HCEC 1CT (cell line): ENCODE data around the gene TNFRSF14.

Experiments
- DNase-seq: peaks from one replicate; pipeline ENCODE4 v3.0.0-alpha.2; 2017

The TNFRSF14 gene

DNA sequence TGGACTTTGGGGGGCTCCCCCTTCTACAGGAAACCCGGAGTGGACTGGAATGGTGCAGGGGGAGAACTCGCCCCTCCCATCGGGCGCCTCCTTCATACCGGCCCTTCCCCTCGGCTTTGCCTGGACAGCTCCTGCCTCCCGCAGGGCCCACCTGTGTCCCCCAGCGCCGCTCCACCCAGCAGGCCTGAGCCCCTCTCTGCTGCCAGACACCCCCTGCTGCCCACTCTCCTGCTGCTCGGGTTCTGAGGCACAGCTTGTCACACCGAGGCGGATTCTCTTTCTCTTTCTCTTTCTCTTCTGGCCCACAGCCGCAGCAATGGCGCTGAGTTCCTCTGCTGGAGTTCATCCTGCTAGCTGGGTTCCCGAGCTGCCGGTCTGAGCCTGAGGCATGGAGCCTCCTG, at the start of gene TNFRSF14:
Gene TNFRSF14, plus strand, starts transcription at position 95 of the 401 bp plus-strand sequence. Its CDS starts 294 bp downstream, at position 389.
- peak; percentile 22 for DNase-seq

DNA sequence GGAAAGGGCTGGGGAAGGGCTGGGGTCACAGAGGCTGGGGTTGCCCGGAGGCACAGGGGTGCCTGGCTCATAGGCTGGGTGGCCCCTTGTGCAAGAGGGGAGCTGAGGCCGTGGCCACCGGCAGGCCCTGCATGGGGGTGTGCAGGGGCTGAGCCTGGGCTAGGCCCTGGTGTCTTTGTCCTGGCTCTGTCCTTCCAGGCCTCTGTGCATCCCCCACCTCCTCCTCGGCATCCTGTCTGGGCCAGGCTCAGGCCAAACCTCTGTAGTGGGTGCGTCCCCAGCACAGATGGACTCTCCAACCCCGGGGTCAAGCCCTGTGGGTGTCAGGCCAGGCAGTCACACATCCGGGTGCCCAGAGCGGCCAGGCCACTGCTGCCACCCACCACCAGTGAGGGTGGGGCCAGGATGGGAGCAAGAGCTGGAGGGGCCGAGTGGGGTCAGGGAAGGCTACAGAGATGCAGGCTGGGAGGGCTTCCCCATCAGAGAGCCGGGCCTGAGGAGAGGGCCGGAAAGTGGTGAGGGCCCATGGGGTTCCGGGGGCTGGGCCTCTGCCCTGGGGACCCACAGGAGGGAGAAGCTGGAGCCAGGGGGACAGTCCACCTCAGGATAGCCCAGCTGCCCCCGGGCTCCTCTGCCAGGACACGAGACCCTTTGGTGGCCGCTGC, 49.1 kb upstream of the TNFRSF14 start:
- DNase-seq: no peak

DNA sequence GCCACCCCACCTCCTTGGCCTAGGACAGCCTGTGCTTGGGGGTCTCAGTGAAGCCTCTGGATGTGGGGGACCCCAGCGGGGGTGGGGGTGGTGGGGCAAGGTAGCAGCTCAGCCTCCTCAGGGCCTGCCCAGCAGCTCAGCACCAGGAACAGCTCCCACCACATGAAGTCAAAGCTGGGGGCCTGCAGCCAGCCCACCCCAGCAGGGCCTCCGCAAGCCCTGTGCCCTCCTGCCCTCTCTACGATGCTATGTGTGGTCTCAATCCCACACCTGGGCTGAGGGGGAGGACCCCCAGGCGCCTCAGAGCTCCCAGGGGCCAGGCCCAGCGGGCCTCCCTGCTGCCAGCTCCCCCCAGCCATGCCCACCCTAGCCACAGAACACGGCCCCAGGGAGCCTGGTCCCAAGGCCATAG, 48.4 kb upstream of the TNFRSF14 start:
- no peak for DNase-seq

DNA sequence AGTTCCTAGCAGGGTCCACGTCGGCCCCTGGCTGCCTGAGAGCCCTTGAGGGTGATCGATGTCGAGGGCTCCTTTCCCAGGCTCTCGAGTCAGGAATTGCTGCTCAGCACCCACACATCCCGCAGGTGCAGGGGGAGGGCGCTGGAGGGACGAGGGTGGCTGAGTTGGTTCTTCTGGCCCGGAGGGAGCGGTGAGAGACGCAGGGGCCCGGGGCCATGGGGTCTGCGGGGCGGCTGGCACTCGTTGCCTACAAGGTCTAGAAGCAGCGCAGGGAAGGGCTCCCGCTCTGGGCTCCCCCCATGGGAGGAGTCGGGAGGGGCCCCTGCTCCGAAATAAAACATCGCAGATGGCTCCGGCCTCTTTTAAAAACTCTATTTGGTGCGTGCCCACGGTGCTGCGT, 48.0 kb upstream of the TNFRSF14 start:
- no peak for DNase-seq

DNA sequence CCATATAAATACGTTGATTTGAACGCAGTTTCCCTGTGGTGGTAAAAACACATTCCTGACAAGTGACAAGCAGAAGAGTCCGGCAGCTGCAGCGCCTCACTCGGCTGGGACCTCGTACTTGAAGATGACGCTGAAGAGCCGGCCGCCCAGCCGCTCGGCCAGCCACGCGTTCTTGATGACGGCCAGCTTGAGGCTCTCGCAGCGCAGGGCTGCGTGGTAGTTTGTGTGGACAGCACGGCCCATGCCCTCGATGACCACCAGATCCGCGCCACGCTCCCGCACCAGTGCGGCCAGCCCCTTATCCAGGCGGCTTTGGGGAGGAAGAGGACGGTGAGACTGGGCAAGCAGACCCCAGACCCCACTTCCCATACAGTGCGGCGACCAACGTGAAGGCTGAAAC, 47.4 kb upstream of the TNFRSF14 start:
- no peak for DNase-seq

DNA sequence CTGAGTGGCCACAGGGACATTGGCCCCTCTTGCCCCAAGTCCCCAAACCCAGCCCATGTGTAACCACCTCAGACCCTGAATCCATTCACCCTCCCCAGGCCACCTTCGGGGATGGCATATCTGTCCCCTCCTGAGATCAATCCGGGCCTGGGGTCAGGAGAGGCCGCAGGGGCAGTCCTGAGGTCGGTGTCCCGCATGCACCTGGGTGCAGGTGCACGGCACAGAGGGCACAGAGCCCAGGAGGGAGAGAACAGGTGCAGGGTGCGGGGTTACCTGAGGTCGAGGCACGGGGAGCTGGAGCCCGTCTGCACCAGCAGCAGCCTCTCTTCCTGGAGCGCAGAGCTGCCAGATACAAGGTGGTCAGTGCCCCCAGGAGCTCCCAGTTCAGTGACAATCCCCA, 46.6 kb upstream of the TNFRSF14 start:
- DNase-seq: no peak

DNA sequence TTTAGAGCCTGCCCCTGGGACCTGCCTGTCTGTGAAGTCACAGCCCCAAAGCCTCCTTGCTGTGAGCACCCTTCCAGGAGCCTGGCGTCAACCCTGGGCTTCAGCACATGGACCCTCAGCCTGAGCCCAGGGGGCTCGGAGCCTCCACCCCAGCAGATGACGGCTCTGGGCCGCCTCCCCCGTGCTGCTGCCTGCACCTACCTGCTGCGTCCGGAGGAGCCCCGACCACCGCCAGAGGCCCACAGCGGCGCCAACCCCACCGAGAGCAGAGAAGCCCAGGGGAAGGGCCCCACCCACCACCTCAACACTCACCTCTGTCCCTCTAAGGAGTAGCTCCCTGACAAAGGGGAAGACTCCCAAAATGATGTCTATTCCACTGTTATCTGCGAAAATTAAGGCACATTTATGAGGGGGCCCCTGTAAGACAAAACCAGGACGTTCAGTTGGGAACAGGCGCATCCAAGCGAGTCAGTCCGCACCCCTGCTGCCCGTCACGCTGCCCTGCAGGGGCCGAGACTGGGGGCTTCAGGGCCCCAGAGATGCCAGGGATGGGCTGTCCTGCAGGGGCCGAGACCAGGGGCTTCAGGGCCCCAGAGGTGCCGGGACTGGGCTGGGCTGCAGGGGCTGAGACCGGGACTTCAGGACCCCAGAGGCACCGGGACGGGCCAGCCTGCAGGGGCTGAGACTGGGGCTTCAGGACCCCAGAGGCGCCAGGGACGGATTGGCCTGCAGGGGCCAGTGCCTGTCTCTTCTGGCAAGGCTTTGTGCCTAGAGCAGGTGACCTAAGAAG, 45.6 kb upstream of the TNFRSF14 start:
- DNase-seq: no peak

DNA sequence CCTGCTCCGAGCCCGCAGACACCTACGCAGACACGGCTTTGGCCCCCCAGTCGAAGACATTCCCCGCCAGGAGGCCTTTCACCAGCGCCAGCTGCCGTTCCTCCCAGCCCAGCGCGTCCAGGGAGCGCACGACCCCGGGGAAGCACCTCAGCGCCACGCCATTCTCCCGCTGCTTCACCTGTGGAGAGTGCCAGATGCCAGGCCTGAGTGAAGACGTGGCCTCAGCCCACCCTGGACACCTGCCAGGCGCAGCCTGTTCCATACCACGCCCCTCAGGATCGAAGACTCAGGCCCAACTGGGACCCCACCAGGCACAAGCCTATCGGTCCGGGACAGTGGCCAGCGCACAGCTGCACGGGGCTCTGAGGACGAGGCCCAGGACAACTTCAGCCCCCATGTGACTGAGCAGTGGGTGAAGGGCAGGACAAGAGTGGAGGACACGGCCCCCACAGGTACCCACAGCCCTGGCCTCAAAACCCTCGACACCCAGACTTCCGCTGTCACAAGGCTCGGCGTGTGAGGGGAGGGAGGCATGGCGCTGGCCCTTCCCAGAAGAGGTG, 43.2 kb upstream of the TNFRSF14 start:
- no peak for DNase-seq

DNA sequence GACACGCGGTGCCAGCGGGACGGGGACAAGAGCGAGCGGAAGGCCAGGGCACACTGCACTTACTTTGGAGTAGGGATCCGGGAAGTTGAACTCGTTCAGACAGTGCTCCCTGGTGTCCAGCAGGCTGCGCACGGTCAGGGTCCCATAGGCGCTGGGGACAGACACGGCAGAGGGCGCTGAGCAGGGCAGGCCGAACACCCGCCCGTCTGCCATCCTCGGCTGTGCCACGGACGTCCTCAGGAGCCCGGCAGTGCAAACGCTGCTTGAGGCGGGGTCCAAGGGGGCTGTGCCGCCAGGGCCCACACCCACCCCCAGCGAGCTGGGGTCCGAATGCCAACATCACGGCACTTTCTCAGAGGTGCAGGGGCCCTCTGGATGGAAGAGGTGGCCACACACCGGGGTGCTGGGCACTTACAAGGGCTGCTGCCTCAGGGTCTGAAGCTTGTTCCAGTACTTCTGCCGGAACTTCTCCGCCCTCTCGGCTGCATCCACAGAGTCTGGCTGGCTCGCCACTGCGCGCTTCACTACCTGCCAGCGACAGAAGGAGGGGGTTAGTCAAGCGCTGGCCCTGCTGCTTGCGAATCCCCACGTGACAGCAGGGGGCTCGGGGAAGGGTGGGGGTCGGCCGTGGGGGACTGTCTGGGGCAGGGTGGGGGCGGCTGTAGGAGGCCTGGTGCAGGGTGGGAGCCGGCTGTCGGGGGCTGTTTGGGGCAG, 42.1 kb upstream of the TNFRSF14 start:
- no peak for DNase-seq

DNA sequence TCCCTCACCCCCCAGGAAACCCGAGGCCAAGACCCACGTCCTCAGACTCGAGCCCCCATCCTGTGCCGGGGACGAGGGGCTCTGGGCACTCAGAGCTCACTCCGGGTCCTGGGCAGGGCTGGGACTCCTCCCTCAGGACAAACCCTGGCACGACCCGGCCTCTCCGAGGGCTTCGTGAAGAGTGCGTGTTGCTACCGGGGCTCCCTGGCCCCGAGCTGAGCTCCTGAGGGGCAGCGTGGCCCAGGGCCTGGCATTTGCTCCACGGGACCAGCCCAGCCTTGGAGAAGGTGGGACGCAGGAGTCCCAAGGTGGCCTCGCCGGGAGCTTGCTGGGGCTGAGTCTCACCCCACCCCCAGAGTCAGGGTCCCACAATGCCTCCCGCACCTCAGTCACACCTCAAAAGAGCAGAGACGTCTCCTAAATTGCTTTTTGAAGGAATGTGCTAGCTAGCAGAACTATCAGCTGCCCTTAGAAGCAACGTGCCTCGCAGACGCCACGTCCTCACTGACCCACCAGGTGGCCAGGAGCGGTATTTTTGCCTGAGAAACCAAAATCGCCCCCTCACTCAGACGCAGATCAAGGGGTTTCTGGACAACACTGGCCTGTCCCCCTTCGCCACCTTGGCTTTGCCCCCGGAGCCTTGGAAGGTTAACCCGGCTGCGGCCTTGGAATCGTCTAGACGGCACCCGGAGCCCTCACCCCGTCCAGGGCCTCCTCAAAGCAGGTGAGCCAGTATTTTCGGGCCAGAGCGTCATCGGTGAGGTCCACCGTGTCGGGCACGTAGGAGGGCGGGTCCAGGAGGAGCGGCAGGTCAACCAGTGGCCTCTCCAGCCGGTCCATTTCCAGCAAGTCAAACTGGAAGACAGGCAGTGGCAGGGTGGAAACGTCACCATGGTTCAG, 41.1 kb upstream of the TNFRSF14 start:
- DNase-seq: no peak

DNA sequence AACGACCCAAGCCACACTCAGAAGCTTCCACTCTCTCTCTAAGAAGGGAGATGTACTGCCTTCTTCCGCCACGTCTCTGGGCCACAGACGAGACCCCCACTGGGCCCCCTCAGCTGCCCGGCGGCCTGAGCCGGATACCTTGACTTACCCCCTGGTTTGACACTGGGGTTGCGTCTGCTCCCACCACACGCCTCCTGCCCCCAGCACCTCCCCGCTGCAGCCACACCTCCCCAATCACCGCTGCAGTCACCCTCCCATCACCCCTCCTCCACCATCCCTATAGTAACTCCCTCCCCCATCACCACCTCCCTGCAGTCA, 40.4 kb upstream of the TNFRSF14 start:
- no peak for DNase-seq

DNA sequence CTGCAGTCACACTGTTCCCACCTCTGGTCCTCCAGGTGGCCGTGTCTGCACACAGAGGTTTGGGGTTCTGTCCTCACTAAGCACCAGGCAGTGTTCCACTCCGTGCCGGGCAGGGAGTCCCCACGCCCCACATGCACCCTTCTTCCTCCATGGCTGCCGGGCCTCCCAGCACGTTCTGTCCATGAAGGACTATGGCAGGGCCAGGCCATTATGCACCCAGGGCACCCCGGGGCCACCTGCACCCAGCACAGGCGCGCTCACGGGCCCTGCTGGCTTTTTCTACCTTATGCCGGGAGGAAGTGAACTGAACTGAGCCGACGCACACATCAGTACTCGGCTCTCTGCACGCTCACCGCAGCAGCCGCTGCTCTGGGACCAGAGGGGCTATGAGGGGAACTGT, 40.0 kb upstream of the TNFRSF14 start:
- DNase-seq: no peak

DNA sequence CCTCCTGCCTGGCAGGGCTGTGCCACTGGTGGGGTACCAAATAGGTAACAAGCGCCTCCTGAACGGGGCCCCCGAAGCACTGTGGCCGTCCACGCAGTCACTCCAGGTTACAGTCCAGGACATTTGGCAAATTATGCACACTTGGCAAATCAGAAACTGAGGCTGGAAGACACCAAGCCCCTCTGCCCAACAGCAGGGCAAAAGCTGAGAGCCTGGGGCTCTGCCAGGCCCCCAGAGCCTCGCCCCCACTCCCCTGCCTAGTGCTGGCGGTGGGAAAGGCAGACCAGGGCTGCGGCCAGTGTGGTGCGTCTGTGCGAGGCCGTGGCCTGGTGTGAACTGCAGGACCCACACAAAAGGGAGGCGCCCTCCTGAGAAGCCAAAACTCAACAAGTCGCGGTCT, 39.2 kb upstream of the TNFRSF14 start:
- no peak for DNase-seq

DNA sequence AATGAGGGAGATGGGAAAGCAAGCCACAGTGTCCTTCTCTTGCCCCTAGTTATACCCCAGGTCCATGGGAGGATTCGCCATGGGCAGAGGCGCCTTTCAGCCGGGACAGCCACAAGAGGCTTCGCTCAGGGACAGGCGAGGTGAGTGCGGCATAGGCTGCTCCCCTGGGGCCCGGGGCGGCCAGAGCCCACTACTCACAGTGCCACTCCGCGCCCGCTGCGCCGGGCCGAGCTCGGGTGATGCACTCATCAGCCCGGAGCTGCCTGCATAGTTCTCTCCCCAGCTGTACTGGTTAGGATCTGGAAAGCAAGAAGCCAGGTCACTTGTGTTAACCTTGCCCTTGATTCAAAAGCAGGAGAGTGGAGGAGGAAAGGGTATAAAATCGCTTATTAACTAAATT, 38.2 kb upstream of the TNFRSF14 start:
- no peak for DNase-seq

DNA sequence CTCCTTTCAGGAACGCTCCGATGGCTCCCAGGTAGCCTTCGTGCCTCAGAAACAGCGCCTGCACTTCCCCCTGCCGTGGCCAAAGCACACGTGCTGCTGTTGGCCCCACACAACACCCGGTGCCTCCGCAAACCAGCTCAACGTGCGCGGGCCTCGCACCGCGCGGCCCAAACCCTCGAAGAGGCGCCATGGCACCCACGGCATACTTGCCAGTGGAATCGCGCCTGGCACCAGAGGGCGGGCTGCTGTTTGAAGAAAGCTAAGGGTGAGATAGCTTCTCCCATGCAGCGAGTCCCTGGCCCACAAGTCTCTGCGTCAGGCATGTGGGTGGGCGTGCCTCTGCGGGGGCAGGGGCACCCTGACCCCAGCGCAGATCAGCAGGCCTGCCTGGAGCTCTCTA, 37.6 kb upstream of the TNFRSF14 start:
- DNase-seq: no peak

DNA sequence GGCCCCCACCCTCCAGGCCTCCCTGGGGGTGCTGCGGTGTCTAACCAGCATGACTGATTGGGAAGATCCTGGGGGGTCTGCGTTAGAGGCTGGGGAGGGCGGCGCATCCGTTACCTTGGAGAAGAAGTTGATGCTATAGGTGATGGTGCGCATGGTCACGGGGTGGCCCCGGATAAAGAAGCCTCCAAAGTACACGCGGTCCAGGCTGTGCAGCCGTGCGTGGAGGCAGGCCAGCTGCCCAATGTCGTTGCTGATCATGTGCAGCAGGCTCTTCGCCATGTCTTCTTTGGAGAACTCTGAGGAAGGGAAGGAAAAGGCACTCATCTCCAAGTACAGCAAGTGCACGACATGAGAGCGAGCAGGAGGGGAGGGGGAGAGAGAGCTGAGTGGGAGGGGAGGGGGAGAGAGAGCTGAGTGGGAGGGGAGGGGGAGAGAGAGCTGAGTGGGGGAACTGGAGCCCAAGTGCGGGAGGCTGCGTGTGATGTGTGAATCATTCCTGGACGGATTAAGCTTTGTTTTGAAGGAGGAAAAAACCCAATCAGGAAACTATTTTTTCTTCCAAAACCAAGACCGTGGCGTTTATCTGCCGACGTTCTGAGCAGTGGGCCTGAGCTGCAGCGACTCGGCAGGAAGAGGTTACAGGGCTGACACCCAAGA, 37.0 kb upstream of the TNFRSF14 start:
- DNase-seq: no peak

DNA sequence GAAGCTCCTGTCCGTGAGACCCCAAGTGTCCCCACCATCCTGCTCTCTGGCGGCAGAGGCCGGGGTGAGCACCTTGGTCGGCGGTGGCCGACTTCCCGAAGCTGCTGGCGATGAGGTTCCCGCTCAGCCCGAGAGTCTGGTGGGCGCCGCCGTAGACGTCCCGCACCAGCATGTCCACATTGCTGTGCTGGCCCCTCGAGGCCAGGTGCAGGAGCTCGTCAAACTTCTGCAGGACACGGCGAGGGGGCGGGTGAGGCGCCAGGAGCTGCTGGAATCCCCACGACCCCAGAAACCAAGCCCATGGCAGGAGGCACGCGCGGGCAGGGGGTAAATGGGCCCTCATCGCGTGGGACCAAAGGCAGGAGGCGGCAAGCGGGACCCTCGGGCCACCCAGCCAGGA, 36.4 kb upstream of the TNFRSF14 start:
- DNase-seq: no peak

DNA sequence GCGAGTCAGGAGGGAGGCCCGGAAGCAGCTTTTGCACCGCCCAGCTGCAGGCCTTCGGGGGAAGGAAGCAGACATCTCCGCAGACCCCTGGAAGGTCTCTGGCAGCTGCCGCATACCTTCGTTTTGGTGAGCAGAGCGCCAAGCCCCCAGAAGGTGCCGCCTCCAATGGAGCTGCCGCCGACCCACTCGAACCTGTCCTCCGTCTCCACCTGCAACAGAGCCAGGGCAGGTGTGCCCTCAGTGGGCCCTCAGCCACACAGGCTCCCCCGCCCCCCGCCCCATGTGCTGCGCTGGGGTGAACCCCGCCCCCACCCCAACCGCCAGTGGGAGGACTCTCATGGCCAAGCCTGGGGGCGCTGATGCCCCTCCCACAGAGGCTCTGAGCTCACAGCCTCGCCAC, 36.0 kb upstream of the TNFRSF14 start:
- DNase-seq: no peak

DNA sequence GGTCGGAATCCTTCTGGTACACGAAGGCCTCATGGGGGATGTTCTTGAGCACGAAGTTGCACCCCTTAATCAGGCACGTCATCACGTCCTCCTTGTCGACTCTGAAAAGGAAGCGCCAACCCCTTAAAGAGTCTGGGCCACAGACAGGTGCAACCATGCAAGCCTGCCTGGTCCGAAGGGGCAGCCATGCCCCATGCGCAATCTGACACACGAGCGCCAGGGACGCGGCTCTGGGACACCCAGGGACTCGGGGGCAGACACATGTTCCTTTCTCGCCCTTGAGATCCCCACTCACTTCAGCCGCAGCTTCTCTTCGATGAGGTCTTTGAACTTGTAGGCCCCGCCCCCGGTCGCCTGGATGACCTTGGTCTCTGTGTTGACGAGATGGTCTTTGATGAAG, 35.4 kb upstream of the TNFRSF14 start:
- no peak for DNase-seq

DNA sequence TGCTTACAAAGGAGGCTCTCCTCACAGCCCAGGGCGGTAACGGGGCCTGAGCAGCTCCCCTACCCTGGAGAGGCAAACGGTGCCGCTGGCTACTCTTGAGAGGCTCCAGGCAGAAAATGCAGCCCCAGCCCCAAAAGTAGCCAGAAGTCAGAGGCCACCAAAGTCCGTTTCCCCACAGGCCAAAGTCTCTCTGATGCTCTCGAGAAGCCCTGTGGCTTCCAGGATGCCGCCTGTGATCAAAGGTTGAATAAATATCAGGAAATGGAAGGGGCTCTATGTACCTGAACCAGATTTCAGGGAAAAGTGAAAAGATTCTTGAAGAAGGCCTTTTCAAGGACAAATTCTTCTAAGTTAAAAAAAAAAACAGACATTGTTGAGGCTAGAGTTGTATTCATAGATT, 33.9 kb upstream of the TNFRSF14 start:
- no peak for DNase-seq

DNA sequence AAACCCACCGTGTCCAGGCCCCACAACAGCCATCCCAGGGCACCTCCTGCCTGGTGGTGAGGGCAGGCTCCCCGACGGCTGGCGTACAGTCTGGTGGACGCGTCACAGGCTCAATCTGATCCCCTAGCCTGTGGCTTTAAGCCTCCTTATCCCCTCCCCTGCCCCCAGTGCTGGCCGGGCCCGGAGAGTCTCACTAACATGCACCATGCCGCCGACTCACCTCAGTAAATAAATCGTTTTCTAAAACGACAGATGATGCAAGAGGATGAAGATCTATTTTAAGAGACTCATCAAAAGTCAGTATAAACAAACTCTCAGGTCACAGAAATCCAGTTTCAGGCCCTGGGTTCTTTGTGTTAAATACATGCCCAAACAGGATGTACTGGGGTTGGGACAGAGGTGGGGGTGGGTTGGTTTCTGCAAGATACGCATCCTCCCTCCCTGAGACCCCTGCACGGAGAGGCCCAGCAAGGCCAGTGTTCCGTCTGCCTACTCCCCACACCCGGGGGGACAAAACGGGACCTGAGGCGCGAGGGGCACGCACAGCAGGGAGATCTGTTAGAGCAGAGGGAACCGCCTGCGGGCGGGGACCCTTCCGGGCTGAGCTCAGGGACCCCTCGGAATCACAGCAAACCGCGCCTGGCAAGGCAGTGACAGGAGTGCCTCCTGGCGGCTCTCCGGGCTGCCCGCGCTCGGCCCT, 32.8 kb upstream of the TNFRSF14 start:
- no peak for DNase-seq
